Thoracic aorta (tissue), 2 donors: Measurements from ENCODE around the gene DCAKD. TPM values are rescaled to one million over a fixed set of nuclear protein-coding genes. Genes with fewer than 3 reads are reported as not detected.

Experiments
- ATAC-seq: fragments of 150-250 bp; one replicate; pipeline ENCODE4 v1.8.0; 2017; ENCODE audit warnings: low read depth; ENCODE audit not compliant: insufficient number of reproducible peaks, low FRiP score
- DNase-seq: peaks from one replicate; pipeline ENCODE4 v3.0.0-alpha.2; 2020; ENCODE audit warnings: low spot score
- H3K27ac ChIP-seq, 2 donors: fragments of 200-600 bp; sonication (generic); 1 replicate in 1 of 2; 2 replicates in 1 of 2; pipeline ENCODE4 v1.5.1; 2016; ENCODE audit warnings: mild to moderate bottlenecking in 2 of 2, moderate library complexity in 2 of 2
- H3K27me3 ChIP-seq: fragments of 200-600 bp; sonication (generic); replicated peaks from 2 replicates; pipeline ENCODE4 v1.6.0; 2016; ENCODE audit warnings: mild to moderate bottlenecking; ENCODE audit not compliant: insufficient read depth
- H3K36me3 ChIP-seq: fragments of 200-600 bp; sonication (generic); one replicate; pipeline ENCODE4 v1.5.1; 2016
- H3K4me1 ChIP-seq, 2 donors: fragments of 200-600 bp; sonication (generic); 1 replicate in 1 of 2; 2 replicates in 1 of 2; pipeline versions ENCODE4 v1.5.1 to v1.6.0; 2016; ENCODE audit warnings: low read depth in 2 of 2, mild to moderate bottlenecking in 1 of 2; ENCODE audit not compliant: control insufficient read depth in 1 of 2
- H3K4me3 ChIP-seq: fragments of 200-600 bp; sonication (generic); 2 replicates; pipeline ENCODE4 v1.5.1; 2016; ENCODE audit warnings: mild to moderate bottlenecking
- H3K9me3 ChIP-seq: fragments of 200-600 bp; sonication (generic); 2 replicates; pipeline ENCODE4 v1.5.1; 2016
- CTCF ChIP-seq: fragments of 200-600 bp; sonication (generic); IDR thresholded peaks from one replicate; pipeline ENCODE4 v1.5.1; 2019; ENCODE audit warnings: antibody characterized with exemption
- total RNA-seq, 2 donors: library from RNA; depleted of rRNA; stranded (reverse); fragments of >200 nt; gene quantifications; one replicate each; pipeline versions ENCODE4 v1.1.0 to v1.2.3, GENCODE V29; 2016

Gene DCAKD
- total RNA-seq, 2 donors from 2014 or later: 34.6 to 56.5 TPM

GRCh38 chr17:45081047-45081703 lies 29.7 kb upstream of the DCAKD start:
- Histone ChIP-seq H3K9me3 (no peaks in the 10 kb centered on the region), H3K36me3 (peaks cover 43% of the 10 kb centered on the region), H3K27ac (peak overlapping the region in 1 of 2 donors; percentile 44), H3K4me1 (peaks cover 11 to 24% of the 10 kb centered on the region in 2 donors), H3K4me3 (no peak overlapping the region), H3K27me3 (no peaks in the 10 kb centered on the region)
- DNase-seq: no peak
- no peak for TF ChIP-seq CTCF
- ATAC-seq: no peak

- H3K9me3 ChIP-seq: no peaks in the 10 kb centered on the region
- DNase-seq: no peak
- ATAC-seq: no peak
- H3K4me1 ChIP-seq: peaks cover 23 to 33% of the 10 kb centered on the region in 2 donors
- no peak overlapping the region for H3K4me3 ChIP-seq
- H3K27me3 ChIP-seq: no peaks in the 10 kb centered on the region
- peaks cover 27% of the 10 kb centered on the region for H3K36me3 ChIP-seq
- no peak for TF ChIP-seq CTCF
- peak overlapping the region; percentile 26 to 70 for H3K27ac ChIP-seq
These were observed 26.2 kb upstream of the DCAKD start for GRCh38 chr17:45077643-45078042.

GRCh38 chr17:45073414-45074070 lies 22.1 kb upstream of the DCAKD start:
- Histone ChIP-seq H3K4me3 (no peak overlapping the region), H3K27me3 (no peaks in the 10 kb centered on the region), H3K27ac (peak overlapping the region in 1 of 2 donors; percentile 47), H3K9me3 (no peaks in the 10 kb centered on the region), H3K4me1 (peaks cover 23 to 36% of the 10 kb centered on the region in 2 donors), H3K36me3 (peaks cover 11% of the 10 kb centered on the region)
- DNase-seq: no peak
- no peak for TF ChIP-seq CTCF
- no peak for ATAC-seq

GRCh38 chr17:45070809-45071208 lies 19.4 kb upstream of the DCAKD start:
- Histone ChIP-seq H3K36me3 (peaks cover 11% of the 10 kb centered on the region), H3K27ac (no peak overlapping the region), H3K4me3 (no peak overlapping the region), H3K4me1 (peaks cover 18 to 29% of the 10 kb centered on the region in 2 donors), H3K9me3 (no peaks in the 10 kb centered on the region), H3K27me3 (no peaks in the 10 kb centered on the region)
- no peak for ATAC-seq
- no peak for DNase-seq
- no peak for TF ChIP-seq CTCF

- no peak for DNase-seq
- H3K36me3 ChIP-seq: peaks cover 11% of the 10 kb centered on the region
- no peak for ATAC-seq
- no peak overlapping the region for H3K27ac ChIP-seq
- no peak for TF ChIP-seq CTCF
- peaks cover 17 to 34% of the 10 kb centered on the region in 2 donors for H3K4me1 ChIP-seq
- no peaks in the 10 kb centered on the region for H3K27me3 ChIP-seq
- no peaks in the 10 kb centered on the region for H3K9me3 ChIP-seq
- no peak overlapping the region for H3K4me3 ChIP-seq
These were observed 18.6 kb upstream of the DCAKD start for GRCh38 chr17:45070001-45070400.
